A549 (cell line): ENCODE results near the gene NDC80. TPM values are rescaled to one million over a fixed set of nuclear protein-coding genes. Genes with fewer than 3 reads are reported as not detected.
"Not testable (repeated sequence)": the region's sequence is repeated elsewhere in the genome, so short reads cannot be mapped to it uniquely, and the experiment has no call there.

Experiments
- ATAC-seq, 2 experiments: fragments of 200-7000 bp in 1 of 2; fragments of >200 bp in 1 of 2; cut with Nextera tagmentation in 1 of 2; cut with Tn5 transposase in 1 of 2; 3 replicates each; pipeline versions ENCODE4 v1.8.0 to v1.9.1; 2018 to 2020; ENCODE audit warnings: mild to moderate bottlenecking in 1 of 2, moderate library complexity in 1 of 2
- CTCF ChIA-PET: fragments of 300-600 bp; sonication (Branson Sonifier 250); formaldehyde crosslinking; extraction: SDS; loops from one replicate; lab custom pipeline; 2021; ENCODE audit warnings: antibody characterized with exemption, inconsistent platforms; lab: Yijun Ruan, JAX
- POLR2A ChIA-PET: fragments of 350-600 bp; formaldehyde crosslinking; extraction: SDS; loops from one replicate; lab custom pipeline; 2021; ENCODE audit warnings: antibody characterized with exemption, inconsistent platforms; lab: Yijun Ruan, JAX
- DNase-seq, 2 experiments: peaks; one replicate each; pipeline versions ENCODE4 v3.0.0 to v3.0.0-alpha.2; 2011 to 2016; ENCODE audit warnings: low read depth in 1 of 2, low spot score in 1 of 2
- FAIRE-seq: peaks from 2 replicates; lab custom pipeline; 2011; peaks lifted over from hg19 to GRCh38; lab: Jason Lieb, UNC
- H3K27ac ChIP-seq, 2 experiments: fragments of >200 bp; sonication (Bioruptor Twin); formaldehyde crosslinking; 3 replicates each; pipeline ENCODE4 v1.5.1; 2016 to 2017
- H3K4me1 ChIP-seq: fragments of >200 bp; sonication (Bioruptor Twin); formaldehyde crosslinking; 3 replicates; pipeline ENCODE4 v1.6.1; 2016
- H3K4me2 ChIP-seq: fragments of >200 bp; sonication (Bioruptor Twin); formaldehyde crosslinking; 3 replicates; pipeline ENCODE4 v1.6.1; 2016
- H3K4me3 ChIP-seq: fragments of >200 bp; sonication (Bioruptor Twin); formaldehyde crosslinking; 3 replicates; pipeline ENCODE4 v1.5.1; 2016
- H3K9me3 ChIP-seq: fragments of >200 bp; sonication (Bioruptor Twin); formaldehyde crosslinking; 3 replicates; pipeline ENCODE4 v1.6.1; 2016
- CBX2 ChIP-seq: fragments of 200-600 bp; sonication (generic); IDR thresholded peaks from 2 replicates; pipeline ENCODE4 v1.6.1; 2016; ENCODE audit warnings: low read depth, mild to moderate bottlenecking, borderline replicate concordance
- CEBPB ChIP-seq, 2 experiments: fragments of >200 bp in 1 of 2; sonication (Bioruptor Twin) in 1 of 2; formaldehyde crosslinking in 1 of 2; IDR thresholded peaks; 2 replicates each; pipeline ENCODE4 v1.6.1; 2012 to 2016
- CHD4 ChIP-seq: fragments of 200-600 bp; sonication (generic); IDR thresholded peaks from 2 replicates; pipeline ENCODE4 v1.6.1; 2016; ENCODE audit warnings: antibody characterized with exemption, mild to moderate bottlenecking, borderline replicate concordance
- EHF ChIP-seq: fragments of 250-450 bp; sonication (Bioruptor Pico); IDR thresholded peaks from 2 replicates; pipeline ENCODE4 v1.5.0; 2020; ENCODE audit warnings: mild to moderate bottlenecking
- EHMT2 ChIP-seq: fragments of 200-600 bp; sonication (generic); IDR thresholded peaks from 2 replicates; pipeline ENCODE4 v1.6.1; 2016; ENCODE audit warnings: antibody characterized with exemption, low read depth, mild to moderate bottlenecking, moderate library complexity
- EP300 ChIP-seq, 2 experiments: fragments of >200 bp; sonication (Bioruptor Twin); formaldehyde crosslinking; IDR thresholded peaks; 2 replicates in 1 of 2; 3 replicates in 1 of 2; pipeline ENCODE4 v1.6.1; 2016 to 2017
- ESRRA ChIP-seq: fragments of 150-350 bp; IDR thresholded peaks from 2 replicates; pipeline ENCODE4 v1.6.1; 2014; ENCODE audit warnings: mild to moderate bottlenecking, low read length, borderline replicate concordance
- FOSL2 ChIP-seq, 2 experiments: fragments of 450-650 bp in 1 of 2; fragments of >200 bp in 1 of 2; sonication (Bioruptor Twin) in 1 of 2; formaldehyde crosslinking; IDR thresholded peaks; 2 replicates each; pipeline versions ENCODE4 v1.5.0 to v1.6.1; 2016 to 2020; ENCODE audit warnings: mild to moderate bottlenecking in 1 of 2, moderate library complexity in 1 of 2
- FOXS1 ChIP-seq: fragments of 250-450 bp; sonication (Bioruptor Pico); IDR thresholded peaks from 2 replicates; pipeline ENCODE4 v1.5.0; 2020; ENCODE audit warnings: mild to moderate bottlenecking, moderate library complexity
- HDAC2 ChIP-seq: fragments of 200-600 bp; sonication (generic); IDR thresholded peaks from 2 replicates; pipeline ENCODE4 v1.6.1; 2016
- HOXA7 ChIP-seq: fragments of 250-450 bp; sonication (Bioruptor Pico); IDR thresholded peaks from 2 replicates; pipeline ENCODE4 v1.5.0; 2020; ENCODE audit warnings: mild to moderate bottlenecking, moderate library complexity
- HOXB13 ChIP-seq: fragments of 250-450 bp; sonication (Bioruptor Pico); IDR thresholded peaks from 2 replicates; pipeline ENCODE4 v1.5.0; 2020; ENCODE audit warnings: low read depth, mild to moderate bottlenecking, moderate library complexity
- HOXB5 ChIP-seq: fragments of 250-450 bp; sonication (Bioruptor Pico); IDR thresholded peaks from 2 replicates; pipeline ENCODE4 v1.5.0; 2020; ENCODE audit warnings: mild to moderate bottlenecking, moderate library complexity
- MAFK ChIP-seq: fragments of 450-650 bp; IDR thresholded peaks from 2 replicates; pipeline ENCODE4 v1.6.1; 2014; ENCODE audit not compliant: partially characterized antibody
- POLR2A ChIP-seq: IDR thresholded peaks from 2 replicates; pipeline ENCODE4 v1.6.1; 2012; ENCODE audit warnings: mild to moderate bottlenecking, low read length
- POLR2AphosphoS2 ChIP-seq: conservative IDR thresholded peaks from 2 replicates; pipeline ENCODE4 v1.6.1; 2012; ENCODE audit warnings: low read length, improper control_type of control experiment, inconsistent platforms
- RAD21 ChIP-seq, 2 experiments: fragments of >200 bp in 1 of 2; sonication (Bioruptor Twin) in 1 of 2; formaldehyde crosslinking in 1 of 2; IDR thresholded peaks in 1 of 2; conservative IDR thresholded peaks in 1 of 2; 2 replicates in 1 of 2; 3 replicates in 1 of 2; pipeline ENCODE4 v1.6.1; 2012 to 2018; ENCODE audit warnings: inconsistent platforms in 1 of 2
- SMC3 ChIP-seq: fragments of >200 bp; sonication (Bioruptor Twin); formaldehyde crosslinking; IDR thresholded peaks from 3 replicates; pipeline ENCODE4 v1.6.1; 2018; ENCODE audit warnings: inconsistent platforms
- TFCP2L1 ChIP-seq: fragments of 250-450 bp; sonication (Bioruptor Pico); IDR thresholded peaks from 2 replicates; pipeline ENCODE4 v1.5.0; 2021; ENCODE audit warnings: mild to moderate bottlenecking
- ZSCAN20 ChIP-seq: fragments of 250-450 bp; sonication (Bioruptor Pico); IDR thresholded peaks from 2 replicates; pipeline ENCODE4 v1.8.0; 2022; ENCODE audit warnings: mild to moderate bottlenecking, moderate library complexity
- WGBS: methylation state at CpG from one replicate; pipeline ENCODE4 v1.1.6; 2017; ENCODE audit errors: missing lambda C conversion rate; 5-methylcytosine and 5-hydroxymethylcytosine counted together
- polyA plus RNA-seq, 4 experiments: library from polyadenylated mRNA; depleted of rRNA in 3 of 4; stranded (reverse); fragments of >200 nt; fragmentation: RNase III in 1 of 4; extraction: RNeasy Plus Mini Kit Qiagen cat#74134 plus additional on column Dnase treatment in 1 of 4; gene quantifications; 2 replicates in 3 of 4; 3 replicates in 1 of 4; pipeline ENCODE4 v1.2.3, GENCODE V29; 2011 to 2017
- TF ChIP-seq, protein P1 (sequence below): IDR thresholded peaks from 2 replicates; pipeline ENCODE4 v1.6.1; 2012
- TF ChIP-seq, protein P2 (sequence below): fragments of 200-600 bp; sonication (generic); IDR thresholded peaks from 2 replicates; pipeline ENCODE4 v1.6.1; 2016; ENCODE audit warnings: antibody characterized with exemption, mild to moderate bottlenecking, moderate library complexity
- TF ChIP-seq, protein P3 (sequence below): fragments of >200 bp; sonication (Bioruptor Twin); formaldehyde crosslinking; IDR thresholded peaks from 2 replicates; pipeline ENCODE4 v1.6.1; 2016

Gene NDC80
- polyA plus RNA-seq, 2 of the 4 experiments (the other 2 are of a cell fraction): 11.1 to 20.2 TPM

DNA sequence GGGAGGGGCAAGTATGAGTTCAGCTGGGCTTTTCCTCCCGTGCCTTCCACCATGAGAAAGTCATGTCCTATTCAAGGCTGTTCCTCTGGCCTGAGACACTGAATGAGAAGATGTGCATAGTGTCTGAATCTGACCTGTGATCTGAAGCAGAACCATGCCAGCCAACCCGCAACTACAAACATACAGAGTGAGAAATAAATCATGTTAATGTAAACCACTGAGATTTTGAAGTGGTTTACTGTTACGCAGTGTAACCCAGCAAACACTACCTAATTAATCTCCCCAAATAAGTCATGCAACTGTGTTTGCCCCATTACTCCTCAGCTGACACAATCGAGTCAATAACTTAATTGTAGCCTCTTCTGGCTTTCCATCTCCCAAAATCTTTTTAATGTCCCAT is 49.2 kb upstream of the NDC80 start:
- Histone ChIP-seq H3K27ac (no peak overlapping the region), H3K4me2 (no peak overlapping the region), H3K9me3 (no peaks in the 10 kb centered on the region), H3K4me1 (no peaks in the 10 kb centered on the region), H3K4me3 (no peak overlapping the region)
- no peak for FAIRE-seq
- POLR2A ChIA-PET: no interaction called here
- ATAC-seq: no peak
- no peak for TF ChIP-seq RAD21 (conservative IDR thresholded peaks at IDR 0.05 in 1 of 2, IDR thresholded peaks at IDR 0.05 in 1 of 2)
- TF ChIP-seq FOSL2 (IDR thresholded peaks at IDR 0.05): no peak
- no peak for TF ChIP-seq FOSL2 (CRISPR knock-in tag; IDR thresholded peaks at IDR 0.05)
- no peak for TF ChIP-seq CHD4
- no peak for TF ChIP-seq EP300 (IDR thresholded peaks at IDR 0.05)
- TF ChIP-seq, protein P1, sequence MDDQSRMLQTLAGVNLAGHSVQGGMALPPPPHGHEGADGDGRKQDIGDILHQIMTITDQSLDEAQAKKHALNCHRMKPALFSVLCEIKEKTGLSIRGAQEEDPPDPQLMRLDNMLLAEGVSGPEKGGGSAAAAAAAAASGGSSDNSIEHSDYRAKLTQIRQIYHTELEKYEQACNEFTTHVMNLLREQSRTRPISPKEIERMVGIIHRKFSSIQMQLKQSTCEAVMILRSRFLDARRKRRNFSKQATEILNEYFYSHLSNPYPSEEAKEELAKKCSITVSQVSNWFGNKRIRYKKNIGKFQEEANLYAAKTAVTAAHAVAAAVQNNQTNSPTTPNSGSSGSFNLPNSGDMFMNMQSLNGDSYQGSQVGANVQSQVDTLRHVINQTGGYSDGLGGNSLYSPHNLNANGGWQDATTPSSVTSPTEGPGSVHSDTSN: no peak
- no peak for TF ChIP-seq ESRRA
- TF ChIP-seq TFCP2L1: no peak
- no peak for TF ChIP-seq SMC3
- TF ChIP-seq POLR2A: no peak
- TF ChIP-seq, protein P2, sequence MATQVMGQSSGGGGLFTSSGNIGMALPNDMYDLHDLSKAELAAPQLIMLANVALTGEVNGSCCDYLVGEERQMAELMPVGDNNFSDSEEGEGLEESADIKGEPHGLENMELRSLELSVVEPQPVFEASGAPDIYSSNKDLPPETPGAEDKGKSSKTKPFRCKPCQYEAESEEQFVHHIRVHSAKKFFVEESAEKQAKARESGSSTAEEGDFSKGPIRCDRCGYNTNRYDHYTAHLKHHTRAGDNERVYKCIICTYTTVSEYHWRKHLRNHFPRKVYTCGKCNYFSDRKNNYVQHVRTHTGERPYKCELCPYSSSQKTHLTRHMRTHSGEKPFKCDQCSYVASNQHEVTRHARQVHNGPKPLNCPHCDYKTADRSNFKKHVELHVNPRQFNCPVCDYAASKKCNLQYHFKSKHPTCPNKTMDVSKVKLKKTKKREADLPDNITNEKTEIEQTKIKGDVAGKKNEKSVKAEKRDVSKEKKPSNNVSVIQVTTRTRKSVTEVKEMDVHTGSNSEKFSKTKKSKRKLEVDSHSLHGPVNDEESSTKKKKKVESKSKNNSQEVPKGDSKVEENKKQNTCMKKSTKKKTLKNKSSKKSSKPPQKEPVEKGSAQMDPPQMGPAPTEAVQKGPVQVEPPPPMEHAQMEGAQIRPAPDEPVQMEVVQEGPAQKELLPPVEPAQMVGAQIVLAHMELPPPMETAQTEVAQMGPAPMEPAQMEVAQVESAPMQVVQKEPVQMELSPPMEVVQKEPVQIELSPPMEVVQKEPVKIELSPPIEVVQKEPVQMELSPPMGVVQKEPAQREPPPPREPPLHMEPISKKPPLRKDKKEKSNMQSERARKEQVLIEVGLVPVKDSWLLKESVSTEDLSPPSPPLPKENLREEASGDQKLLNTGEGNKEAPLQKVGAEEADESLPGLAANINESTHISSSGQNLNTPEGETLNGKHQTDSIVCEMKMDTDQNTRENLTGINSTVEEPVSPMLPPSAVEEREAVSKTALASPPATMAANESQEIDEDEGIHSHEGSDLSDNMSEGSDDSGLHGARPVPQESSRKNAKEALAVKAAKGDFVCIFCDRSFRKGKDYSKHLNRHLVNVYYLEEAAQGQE: no peak
- no peak for TF ChIP-seq FOXS1 (CRISPR knock-in tag)
- TF ChIP-seq POLR2AphosphoS2: no peak
- TF ChIP-seq HOXA7 (CRISPR knock-in tag): no peak
- TF ChIP-seq EHMT2: no peak
- TF ChIP-seq EHF (CRISPR knock-in tag): no peak
- no peak for TF ChIP-seq CEBPB (IDR thresholded peaks at IDR 0.05)
- TF ChIP-seq, protein P3, sequence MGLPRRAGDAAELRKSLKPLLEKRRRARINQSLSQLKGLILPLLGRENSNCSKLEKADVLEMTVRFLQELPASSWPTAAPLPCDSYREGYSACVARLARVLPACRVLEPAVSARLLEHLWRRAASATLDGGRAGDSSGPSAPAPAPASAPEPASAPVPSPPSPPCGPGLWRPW: no peak
- TF ChIP-seq HOXB5 (CRISPR knock-in tag): no peak
- no peak for TF ChIP-seq HDAC2
- DNase-seq: no peak
- WGBS: 70% methylated on average over 4 of the region's 4 CpGs
- CTCF ChIA-PET: no interaction called here

- ATAC-seq, POLR2A ChIA-PET, DNase-seq, H3K9me3 ChIP-seq, FAIRE-seq, H3K4me3 ChIP-seq, H3K4me1 ChIP-seq, CTCF ChIA-PET, H3K27ac ChIP-seq, H3K4me2 ChIP-seq: not testable (repeated sequence)
- 52% methylated on average over 2 of the region's 2 CpGs for WGBS
These were observed 46.6 kb upstream of the NDC80 start for GRCh38 chr18:2524794-2525198.

DNA sequence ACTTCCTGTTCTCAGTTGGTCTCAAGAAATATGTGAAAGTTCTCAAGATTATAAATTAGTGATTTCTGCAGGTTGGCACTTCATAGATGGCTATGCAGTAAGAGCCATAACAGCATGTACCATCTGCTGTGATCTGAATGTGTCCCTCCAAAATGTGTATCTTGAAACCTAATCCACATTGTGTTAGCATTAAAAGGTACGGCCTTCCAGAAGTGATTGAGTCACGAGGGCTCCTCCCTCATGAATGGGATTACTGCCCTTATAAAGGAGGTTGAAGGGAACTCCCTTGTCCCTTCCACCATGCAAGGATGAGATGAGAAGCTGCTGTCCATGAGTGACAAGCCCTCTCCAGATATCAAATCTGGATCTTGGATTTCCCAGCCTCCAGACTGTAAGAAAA is 45.0 kb upstream of the NDC80 start:
- no peak for ATAC-seq
- H3K4me3 ChIP-seq: no peak overlapping the region
- FAIRE-seq: no peak
- H3K9me3 ChIP-seq: no peaks in the 10 kb centered on the region
- TF ChIP-seq HOXA7 (CRISPR knock-in tag): no peak
- no peak for TF ChIP-seq POLR2A
- no peak for TF ChIP-seq MAFK
- TF ChIP-seq CBX2: no peak
- TF ChIP-seq ZSCAN20 (CRISPR knock-in tag): no peak
- TF ChIP-seq ESRRA: no peak
- no peak for TF ChIP-seq HOXB13 (CRISPR knock-in tag)
- no peak for TF ChIP-seq CEBPB (IDR thresholded peaks at IDR 0.05)
- 90% methylated on average over 2 of the region's 2 CpGs for WGBS
- POLR2A ChIA-PET: no interaction called here
- H3K27ac ChIP-seq: no peak overlapping the region
- no peaks in the 10 kb centered on the region for H3K4me1 ChIP-seq
- H3K4me2 ChIP-seq: no peak overlapping the region
- CTCF ChIA-PET: no interaction called here
- no peak for DNase-seq
